UCSD-AML1 (cell line): Measurements from ENCODE around the gene MLPH.
A peak's percentile ranks its signal among the peaks of the same experiment; 100 is the strongest.
"Not testable (repeated sequence)": the region's sequence is repeated elsewhere in the genome, so short reads cannot be mapped to it uniquely, and the experiment has no call there.

ENCODE experiments used
- DNase-seq: peaks from one replicate; lab custom pipeline; 2025; ENCODE audit not compliant: unreplicated experiment; lab: John Stamatoyannopoulos, UW

Gene MLPH

DNA sequence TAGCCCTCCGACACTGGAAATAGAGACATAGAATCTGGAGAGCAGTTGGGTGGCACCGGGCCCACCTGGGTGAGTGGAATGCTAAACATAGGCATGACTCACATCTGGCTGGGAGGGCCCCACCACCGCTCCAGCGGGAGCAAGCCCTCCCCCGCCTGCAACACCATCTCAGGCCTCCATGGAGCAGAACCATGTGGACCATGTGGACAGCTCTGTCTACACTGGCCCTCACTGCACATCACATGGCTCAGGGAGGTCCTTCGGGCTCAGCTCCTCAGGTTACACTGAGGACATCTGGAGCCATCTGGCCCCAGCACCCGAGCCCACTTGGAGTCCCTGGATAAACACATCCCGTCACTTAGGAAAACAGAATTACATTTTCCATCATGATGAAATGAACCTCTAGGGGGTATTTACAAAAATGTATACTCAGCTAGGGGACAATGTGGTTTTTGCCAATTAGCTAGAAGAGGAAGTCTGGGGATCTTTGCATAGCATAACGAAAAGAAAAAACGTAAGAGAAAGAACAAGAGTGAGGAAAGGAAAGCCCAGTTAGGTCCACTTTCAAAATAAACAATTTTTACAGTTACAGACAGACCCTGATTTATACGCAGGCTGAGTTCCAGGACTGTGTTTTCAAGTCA is 30.7 kb upstream of the MLPH start:
- no peak for DNase-seq

DNA sequence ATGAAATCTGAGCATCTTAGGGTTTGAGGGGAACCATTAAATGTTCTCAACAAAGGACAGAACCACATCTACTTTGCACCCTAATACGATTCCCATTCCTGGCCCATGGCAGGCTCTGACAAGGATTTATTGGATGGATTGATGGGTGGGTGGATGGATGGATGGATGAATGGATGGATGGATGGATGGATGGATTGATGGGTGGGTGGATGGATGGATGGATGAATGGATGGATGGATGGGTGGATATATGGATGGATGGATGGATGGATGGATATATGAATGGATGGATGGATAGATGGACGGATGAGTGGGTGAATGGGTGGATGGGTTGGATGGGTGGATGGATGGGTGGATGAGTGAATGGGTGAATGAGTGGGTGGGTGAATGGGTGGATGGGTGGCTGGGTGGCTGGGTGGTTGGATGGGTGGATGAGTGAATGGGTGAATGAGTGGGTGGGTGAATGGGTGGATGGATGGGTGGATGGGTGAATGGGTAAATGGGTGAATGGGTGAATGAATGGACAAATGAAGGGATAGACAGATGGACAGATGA is 29.6 kb upstream of the MLPH start:
- DNase-seq = no peak

DNA sequence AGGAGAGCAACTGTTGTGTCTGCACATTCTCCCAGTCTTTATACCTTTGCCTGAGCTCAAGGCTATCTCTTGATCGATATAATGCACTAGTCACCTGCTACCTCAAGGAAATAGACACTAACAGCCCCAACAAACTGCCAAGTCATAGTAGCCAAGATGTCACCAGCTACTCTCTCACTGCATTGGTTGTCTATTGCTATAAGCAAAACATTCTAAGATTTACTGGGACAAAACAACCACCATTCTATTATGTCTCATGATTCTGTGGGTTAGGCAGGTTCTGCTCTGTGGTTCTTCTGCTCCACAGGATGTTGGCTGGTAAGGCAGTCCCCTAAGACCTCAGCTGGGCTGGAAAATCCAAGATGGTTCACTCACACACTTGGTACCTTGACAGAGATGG is 28.5 kb upstream of the MLPH start:
- DNase-seq = no peak

DNA sequence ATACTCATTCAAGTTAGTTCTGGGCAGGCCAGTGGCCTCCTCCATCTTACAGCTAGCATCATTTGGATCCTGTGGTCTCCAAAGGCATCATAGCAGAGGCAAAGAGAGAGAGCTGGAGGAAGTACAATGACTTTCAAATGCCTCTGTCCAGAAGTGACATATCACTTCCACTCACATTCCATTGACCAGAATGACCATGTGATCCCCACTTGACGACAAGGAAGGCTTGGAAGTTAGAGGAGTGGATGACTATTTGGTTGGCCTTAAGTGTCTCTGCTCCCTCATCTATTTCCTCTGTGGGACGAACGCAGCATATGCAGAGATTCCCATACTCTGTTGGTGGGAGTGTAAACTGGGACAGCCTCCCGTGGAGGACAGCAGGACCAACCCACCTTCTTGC is 27.8 kb upstream of the MLPH start:
- DNase-seq = no peak

DNA sequence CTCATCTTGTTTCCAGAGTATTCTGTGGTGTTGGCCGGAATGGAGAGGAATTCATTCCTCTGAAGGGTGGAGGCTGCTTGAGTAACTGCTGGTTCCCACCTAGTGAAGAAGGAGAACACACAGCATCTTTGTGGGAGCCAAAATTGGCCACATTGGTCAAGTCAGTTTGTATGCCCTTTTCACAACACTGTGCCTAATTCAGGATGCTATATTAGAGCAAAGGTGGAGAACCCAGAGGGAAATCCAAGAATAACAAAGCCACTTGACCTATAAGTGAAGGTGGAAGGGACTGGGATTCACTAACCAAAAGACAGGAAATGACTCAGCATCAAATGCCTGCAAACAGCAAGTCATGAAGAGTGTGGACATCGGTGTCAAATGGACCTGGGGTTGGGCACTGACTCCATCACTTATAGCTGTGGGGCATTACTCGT is 27.3 kb upstream of the MLPH start:
- no peak for DNase-seq

DNA sequence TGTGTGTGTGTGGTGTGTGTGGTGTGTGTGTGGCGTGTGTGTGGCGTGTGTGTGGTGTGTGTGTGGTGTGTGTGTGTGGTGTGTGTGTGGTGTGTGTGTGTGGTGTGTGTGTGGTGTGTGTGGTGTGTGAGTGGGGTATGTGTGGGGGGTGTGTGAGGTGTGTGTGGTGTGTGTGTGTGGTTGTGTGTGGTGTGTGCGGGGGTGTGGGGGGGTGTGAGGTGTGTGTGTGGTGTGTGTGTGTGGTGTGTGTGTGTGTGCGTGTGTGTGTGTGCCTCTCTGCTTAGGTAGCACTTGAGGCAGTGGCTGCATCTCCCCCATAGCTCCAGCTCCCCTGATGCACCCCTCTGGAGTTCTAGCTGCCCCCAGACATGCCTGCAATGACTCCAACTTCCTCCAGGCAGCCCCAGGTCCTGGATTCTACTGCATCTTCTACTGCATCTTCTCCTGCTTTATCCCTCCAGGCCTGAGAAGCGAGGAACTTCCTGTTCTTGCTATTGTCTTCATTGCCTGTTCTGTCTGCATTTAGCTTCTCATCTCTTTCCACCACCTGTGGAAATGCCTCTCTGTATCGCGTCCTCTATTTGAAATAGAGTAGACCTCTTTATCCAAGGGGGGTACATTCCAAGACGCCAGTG is 22.2 kb upstream of the MLPH start:
- no peak for DNase-seq

DNA sequence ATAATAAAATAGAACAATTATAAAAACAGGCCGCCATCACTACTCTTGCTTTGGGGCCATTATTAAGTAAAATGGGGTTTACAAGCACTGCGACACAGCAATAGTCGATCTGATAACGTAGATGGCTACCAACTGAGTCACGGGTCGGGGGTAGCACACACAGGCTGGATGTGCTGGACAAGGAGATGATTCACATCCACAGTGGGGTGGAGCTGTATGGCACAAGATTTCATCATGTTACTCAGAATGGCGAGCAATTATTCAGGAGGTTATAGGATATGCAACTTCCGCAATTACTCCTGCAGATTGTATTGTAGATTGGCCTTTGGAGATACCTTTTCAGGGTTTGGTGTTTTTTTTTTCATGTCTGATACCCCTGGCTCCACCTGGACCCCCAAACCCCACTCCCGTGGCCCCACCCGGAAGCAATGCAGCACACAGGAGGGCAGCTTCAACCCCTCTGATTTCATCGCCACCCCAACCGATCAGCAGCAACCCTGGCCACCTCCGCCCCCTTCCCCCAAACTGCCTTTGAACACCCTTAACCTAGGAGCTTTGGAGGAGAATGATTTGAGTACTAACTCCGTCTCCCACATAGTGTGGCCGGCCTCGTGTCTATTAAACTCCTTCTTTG is 21.4 kb upstream of the MLPH start:
- DNase-seq = no peak

DNA sequence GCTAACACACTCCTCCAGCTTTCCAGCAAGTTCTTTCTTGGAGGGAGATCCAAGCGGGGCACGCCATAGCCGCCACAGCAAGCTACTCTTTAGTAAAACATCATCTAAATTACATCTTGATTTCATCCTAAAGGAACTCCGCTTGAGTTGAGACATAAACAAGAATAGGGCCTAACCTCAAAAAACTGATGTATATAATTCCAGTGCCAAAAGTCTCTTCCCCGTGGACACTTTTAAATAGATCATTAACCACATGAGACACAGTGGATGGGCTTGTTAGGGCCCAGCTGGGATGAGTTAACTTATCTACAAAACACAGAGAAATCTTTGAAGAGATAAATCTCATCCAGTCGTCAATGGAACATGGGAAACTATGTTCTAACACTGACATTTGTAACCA is 20.8 kb upstream of the MLPH start:
- no peak for DNase-seq

DNA sequence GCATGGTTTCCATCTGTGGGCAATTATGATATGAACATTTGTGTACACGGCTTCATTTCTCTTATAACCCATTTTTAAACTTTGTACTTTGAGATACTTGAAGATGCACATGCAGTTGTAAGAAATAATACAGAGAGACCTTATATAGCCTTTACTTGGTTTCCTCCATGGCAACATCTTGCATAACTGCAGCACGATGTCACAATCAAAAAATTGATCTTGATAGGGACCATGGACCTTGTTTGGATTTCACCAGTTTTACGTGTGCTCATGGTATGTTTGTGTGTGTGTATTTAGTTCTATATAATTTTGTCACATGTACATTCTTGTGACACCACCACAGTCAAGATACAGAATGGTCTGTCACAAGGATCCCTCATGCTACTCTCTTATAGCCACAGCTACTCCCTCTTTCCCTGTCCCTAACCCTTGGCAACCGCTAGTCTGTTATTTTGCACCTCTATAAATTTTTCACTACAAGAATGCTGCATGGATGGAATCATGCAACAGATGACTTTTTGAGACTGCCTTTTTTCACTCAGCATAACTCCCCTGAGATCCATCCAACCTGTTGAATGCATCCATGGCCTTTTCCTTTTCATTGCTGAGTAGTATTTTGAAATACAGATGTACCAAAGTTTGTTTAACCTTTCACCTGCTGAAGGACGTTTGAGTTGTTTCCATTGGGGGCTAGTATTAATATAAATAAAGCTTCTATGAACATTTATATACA is 19.4 kb upstream of the MLPH start:
- no peak for DNase-seq

DNA sequence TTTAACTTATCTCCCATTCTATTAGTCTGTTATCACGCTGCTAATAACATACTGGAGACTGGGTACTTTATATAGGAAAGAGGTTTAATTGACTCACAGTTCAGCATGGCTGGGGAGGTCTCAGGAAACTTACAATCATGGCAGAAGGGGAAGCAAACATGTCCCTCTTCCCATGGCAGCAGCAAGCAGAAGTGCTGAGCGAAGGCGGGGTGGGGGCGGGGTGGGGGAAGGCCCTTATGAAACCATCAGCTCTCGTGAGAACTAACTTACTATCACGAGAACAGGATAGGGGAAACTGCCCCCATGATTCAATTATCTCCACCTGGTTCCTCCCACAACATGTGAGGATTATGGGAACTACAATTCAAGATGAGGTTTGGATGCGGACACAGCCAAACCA is 17.6 kb upstream of the MLPH start:
- not testable (repeated sequence) for DNase-seq

DNA sequence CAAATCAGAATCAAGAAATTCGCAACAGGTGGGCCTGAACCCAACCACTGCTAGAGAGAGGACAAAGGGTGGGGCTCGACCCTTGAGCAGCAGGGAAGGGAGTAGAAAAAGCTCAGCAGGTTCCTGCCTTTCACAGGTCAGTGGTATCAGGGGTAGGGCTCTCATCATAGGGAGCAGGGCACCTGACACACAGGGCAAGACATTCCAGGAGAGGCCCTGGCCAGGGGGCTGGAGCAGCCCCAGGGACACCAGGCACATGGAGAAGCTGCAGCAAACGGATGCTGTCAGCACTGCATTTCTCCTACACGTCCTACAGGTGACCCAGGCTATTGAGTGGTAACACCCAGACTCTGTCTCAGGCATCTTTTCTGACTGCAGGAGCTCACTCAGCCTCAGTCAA is 17.2 kb upstream of the MLPH start:
- no peak for DNase-seq

DNA sequence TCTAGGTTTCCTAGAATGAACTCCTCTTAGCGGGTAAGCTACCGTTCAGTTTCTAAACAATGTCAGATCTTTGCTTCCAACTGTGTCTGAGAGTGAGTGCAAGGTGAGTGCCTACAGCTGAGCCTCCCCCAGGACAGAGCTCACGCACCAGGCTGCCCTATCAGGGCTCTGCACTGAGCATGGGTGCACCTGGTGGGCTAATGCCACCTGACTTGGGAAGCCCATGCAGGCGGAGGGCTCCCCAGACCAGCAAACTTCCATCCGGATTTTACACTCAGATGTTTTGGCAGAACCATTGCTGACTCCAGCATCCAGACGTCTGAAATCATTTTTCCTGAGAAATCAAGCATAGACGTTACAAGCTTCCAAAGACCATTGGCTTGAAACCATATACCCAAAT is 16.1 kb upstream of the MLPH start:
- DNase-seq = no peak

DNA sequence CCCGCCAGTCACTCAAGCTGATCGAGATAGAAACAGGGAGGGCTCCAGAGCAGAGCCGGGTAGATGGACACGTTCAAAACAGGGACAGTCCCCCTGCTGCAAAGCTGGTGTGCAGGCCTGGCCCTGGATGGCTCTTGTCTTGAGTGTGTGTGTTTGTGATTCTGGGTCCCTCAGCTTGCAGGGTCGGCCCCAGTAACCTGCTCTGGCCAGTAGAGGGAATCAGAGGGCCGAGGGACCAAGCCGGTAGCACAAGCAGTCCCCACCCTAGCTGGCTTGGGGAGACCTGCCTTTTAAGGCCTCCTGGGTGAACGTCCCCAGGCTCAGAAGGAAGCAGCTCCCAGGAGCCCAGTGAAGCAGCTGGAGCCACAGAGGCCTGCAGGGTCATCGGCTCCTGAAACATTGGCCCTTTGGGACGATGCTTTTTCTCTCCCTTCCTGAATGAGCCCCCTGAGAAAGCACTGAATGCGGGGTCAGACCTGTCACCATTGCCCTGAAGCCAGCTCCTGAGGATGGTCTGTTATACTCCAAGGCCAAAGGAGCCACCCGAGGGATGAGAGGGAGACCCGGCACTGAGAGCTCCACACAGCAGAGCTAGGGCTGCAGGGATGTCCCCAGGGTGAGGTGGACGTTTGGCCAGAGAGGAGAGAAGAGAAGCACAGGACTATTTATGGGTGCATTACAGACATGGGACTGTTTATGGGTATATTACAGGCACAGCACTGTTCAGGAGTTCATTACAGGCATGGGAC is 15.4 kb upstream of the MLPH start:
- DNase-seq = peak; percentile 49

DNA sequence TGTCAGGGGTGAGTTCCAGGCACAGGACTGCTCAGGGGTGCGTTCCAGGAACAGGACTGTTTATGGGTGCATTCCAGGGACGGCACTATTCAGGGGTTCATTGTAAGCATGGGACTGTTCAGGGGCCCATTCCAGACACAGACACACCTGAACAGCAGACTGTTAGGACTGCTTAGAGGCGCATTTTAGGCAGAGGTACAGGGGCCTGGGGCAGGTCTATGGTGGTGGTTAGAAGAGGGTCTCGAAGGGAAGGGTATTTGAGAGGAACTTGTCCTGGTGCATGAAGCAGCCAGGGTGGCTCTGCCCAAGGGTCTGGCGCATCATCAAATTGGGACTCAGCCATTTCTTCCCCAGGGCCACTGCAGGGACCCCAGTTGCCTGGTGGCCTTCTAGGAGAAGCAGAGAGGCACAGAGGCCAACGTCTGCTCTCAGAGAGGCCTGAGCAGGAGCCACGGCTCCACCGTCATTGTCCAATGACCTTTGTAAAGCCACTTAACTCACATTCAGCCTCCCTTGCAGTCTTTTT is 14.8 kb upstream of the MLPH start:
- DNase-seq = no peak

DNA sequence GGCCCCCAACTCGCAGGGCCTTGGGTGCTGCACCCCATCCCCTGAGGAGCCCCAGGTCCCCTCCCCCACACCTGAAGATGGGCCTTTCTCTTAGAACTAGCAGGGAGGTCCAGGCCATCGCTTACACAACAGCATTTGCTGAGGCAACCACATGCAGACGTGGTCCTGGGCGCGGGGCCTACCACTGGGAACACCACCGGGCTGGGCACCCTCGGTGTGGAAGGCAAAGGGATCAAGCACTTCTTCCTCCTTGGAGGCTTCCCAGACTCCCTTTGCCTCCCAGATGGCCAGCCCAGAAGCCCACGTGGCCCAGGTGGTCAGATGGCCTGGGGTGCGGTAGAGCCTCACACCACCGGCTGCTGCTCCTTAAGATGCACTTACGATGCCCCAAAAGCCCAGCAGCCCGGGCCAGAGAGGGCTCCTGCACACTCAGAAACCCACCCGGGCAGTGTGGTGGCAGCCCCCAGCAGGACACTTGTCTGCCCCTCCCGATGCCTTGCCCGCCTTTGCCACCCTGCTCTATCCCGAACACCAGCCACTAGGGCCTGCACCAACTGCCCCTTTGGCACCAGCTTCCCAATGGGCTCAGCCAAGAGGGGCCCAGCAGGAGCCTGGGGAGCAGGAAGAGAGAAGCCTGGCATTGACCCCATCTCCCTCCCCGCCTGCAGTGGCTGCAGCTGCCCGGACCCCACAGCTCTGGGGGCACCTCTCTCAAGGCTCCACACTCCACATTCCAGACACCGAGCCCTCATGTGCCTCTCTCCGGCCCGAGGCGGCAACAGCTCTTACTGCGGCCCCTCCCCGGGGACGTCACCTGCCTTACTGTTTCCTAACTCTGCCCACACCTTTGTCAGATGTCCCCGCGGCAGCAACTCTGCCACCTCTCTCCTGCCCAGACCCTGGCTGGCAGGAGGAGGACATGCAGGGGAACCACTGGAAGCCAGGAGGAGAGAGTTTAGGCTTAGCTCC is 13.9 kb upstream of the MLPH start:
- DNase-seq = no peak

DNA sequence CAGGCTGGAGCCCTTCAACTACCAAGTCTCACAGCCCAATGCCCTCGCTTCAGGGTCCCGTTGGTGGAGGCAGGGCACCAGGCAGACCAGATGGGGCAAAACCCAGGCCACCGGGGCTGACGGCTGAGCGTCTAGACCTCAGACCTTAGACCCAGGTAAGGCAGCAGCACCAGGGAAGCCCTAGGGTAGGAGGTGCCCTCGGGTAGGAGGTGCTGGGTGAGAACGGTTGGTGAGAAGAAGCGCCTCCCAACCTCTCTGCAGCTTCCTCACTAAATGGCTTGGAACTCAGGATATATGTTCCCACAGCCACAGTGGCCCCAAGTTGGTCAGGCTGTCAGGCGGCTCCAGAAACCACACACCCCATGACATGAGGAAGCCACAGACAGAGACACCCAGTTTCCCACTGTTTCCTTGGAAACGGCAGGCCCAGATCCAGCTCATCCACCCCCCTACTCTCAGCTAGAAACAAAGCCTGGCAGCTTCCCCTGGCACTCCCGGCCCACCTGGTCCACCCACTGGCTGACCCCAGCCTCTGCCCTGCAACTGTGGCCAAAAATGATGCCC is 13.1 kb upstream of the MLPH start:
- peak; percentile 68 for DNase-seq

DNA sequence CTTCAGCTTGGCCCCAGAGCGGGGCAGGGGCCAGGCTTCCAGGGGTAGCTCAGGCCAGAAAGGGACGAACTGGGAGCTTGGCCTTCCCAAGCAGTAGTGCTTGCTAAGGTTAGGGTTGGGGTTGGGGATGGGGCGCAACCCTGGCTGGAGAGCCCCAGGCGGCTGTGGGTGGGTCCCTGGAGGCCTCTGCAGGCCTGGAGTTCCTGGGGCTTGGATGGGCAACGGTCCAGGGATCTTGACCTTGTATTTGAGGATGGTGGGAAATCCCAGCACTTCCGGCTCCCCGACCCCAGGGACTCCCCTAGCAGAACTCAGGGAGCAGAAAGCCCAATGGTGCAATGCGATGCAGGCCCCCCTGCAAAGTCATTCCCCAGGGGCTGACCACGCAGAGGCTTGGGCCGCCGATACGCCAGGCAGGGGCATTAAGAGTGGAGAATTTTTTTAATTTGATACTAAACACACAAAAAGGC is 12.6 kb upstream of the MLPH start:
- no peak for DNase-seq

DNA sequence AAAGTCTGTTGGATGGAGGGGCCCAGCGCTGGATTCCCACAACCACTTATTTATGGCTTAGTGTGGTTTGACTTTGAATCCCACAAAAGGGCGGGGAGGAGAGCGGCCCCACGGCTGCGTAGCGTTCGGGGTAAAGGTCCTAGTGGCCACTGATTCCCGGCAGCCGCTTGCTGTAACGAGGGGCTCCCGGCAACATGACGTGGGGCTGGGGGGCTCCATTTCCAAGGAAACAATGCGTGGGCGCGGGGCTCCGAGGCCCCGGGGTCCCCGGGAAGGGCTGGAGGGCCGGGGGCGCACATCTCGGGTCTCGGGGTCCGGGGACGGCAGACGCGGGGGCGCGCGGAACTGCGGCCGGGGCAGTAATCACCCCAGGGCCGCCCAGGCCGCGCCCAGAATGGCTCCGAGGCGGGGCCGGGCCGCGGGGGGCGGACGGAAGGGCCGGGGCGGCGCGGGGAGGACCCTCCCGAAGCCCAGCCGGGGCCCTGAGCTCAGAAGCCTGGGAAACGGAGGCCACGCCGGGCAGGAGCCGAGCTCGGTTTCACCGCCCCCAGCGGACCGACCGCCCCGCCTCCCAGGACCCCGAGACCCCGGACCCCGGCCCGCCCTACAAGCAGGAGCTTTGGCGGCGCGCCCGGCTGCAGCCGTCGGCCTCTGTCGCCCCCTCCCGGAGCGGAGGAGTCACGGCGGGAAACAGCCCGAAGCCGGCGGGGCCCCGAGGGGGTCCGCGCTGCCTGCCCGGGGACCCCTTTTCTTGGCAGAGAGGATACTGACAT is 11.9 kb upstream of the MLPH start:
- peak; percentile 80 for DNase-seq
